ENCODE measurements around the gene MYL12A. TPM values are rescaled to one million over a fixed set of nuclear protein-coding genes. Genes with fewer than 3 reads are reported as not detected.

Gene MYL12A
- total RNA-seq, 1 donor from 2014 or later: 165 TPM

GRCh38 chr18:3221496-3221895 is 26.1 kb upstream of the MYL12A start:
- no peak for TF ChIP-seq CTCF (conservative IDR thresholded peaks at IDR 0.05)
- H3K4me3 Mint-ChIP-seq: no peak overlapping the region

GRCh38 chr18:3223356-3223755 is 24.2 kb upstream of the MYL12A start:
- no peaks in the 10 kb centered on the region for H3K27me3 Mint-ChIP-seq (ENCODE audit: low read depth)
- H3K36me3 Mint-ChIP-seq (ENCODE audit: low read depth): no peaks in the 10 kb centered on the region
- no peak for DNase-seq (ENCODE audit: low read depth, low spot score)
- H3K9me3 Mint-ChIP-seq: no peaks in the 10 kb centered on the region
- TF ChIP-seq CTCF (conservative IDR thresholded peaks at IDR 0.05): no peak
- H3K4me1 Mint-ChIP-seq: peaks cover 25% of the 10 kb centered on the region
- no peak overlapping the region for H3K27ac Mint-ChIP-seq (ENCODE audit: unreplicated experiment)
- H3K4me3 Mint-ChIP-seq: no peak overlapping the region

More at GRCh38 chr18:3221496-3221895, 26.1 kb upstream of the MYL12A start:
- Mint-ChIP-seq H3K36me3 (ENCODE audit: low read depth) (no peaks in the 10 kb centered on the region), H3K27ac (ENCODE audit: unreplicated experiment) (no peak overlapping the region), H3K9me3 (no peaks in the 10 kb centered on the region), H3K4me1 (peaks cover 31% of the 10 kb centered on the region), H3K27me3 (ENCODE audit: low read depth) (no peaks in the 10 kb centered on the region)
- no peak for DNase-seq (ENCODE audit: low read depth, low spot score)

DNA sequence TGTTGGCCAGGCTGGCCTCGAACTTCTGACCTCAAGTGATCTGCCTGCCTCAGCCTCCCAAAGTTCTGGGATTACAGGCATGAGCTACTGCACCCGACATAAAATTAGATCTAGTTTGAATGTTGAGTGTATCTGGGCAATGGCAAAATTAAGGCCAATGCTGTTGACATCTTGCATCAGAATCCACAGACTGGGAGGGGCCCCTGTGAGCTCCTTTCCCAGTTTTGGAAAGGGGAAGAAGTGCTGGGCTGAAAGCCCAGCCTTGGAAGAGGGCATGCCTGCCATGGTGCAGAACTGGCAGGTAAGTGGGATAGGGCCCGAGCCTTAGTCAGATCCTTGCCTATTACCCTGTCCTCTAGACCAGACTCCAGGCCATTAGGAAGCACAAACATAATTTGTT is 23.4 kb upstream of the MYL12A start:
- Mint-ChIP-seq H3K4me3 (no peak overlapping the region), H3K27me3 (ENCODE audit: low read depth) (no peaks in the 10 kb centered on the region), H3K9me3 (no peaks in the 10 kb centered on the region), H3K4me1 (peaks cover 19% of the 10 kb centered on the region), H3K27ac (ENCODE audit: unreplicated experiment) (no peak overlapping the region), H3K36me3 (ENCODE audit: low read depth) (no peaks in the 10 kb centered on the region)
- no peak for DNase-seq (ENCODE audit: low read depth, low spot score)
- no peak for TF ChIP-seq CTCF (conservative IDR thresholded peaks at IDR 0.05)

- no peak for TF ChIP-seq CTCF (conservative IDR thresholded peaks at IDR 0.05)
- no peak for DNase-seq (ENCODE audit: low read depth, low spot score)
- peaks cover 8% of the 10 kb centered on the region for H3K4me1 Mint-ChIP-seq
Measured at GRCh38 chr18:3225588-3225987, 22.0 kb upstream of the MYL12A start.

GRCh38 chr18:3226048-3226447 is 21.6 kb upstream of the MYL12A start:
- Mint-ChIP-seq H3K9me3 (no peaks in the 10 kb centered on the region), H3K4me1 (peaks cover 5% of the 10 kb centered on the region), H3K4me3 (no peak overlapping the region), H3K27ac (ENCODE audit: unreplicated experiment) (no peak overlapping the region), H3K36me3 (ENCODE audit: low read depth) (no peaks in the 10 kb centered on the region), H3K27me3 (ENCODE audit: low read depth) (no peaks in the 10 kb centered on the region)
- TF ChIP-seq CTCF (conservative IDR thresholded peaks at IDR 0.05): no peak
- no peak for DNase-seq (ENCODE audit: low read depth, low spot score)

More at GRCh38 chr18:3225588-3225987, 22.0 kb upstream of the MYL12A start:
- no peaks in the 10 kb centered on the region for H3K9me3 Mint-ChIP-seq
- no peak overlapping the region for H3K27ac Mint-ChIP-seq (ENCODE audit: unreplicated experiment)
- H3K27me3 Mint-ChIP-seq (ENCODE audit: low read depth): no peaks in the 10 kb centered on the region
- no peak overlapping the region for H3K4me3 Mint-ChIP-seq
- H3K36me3 Mint-ChIP-seq (ENCODE audit: low read depth): no peaks in the 10 kb centered on the region

All from neural crest cell (in vitro differentiated cells).